ENCODE data around the gene JPH4. TPM values are rescaled to one million over a fixed set of nuclear protein-coding genes. Genes with fewer than 3 reads are reported as not detected.
"Not testable (repeated sequence)": the region's sequence is repeated elsewhere in the genome, so short reads cannot be mapped to it uniquely, and the experiment has no call there.

The JPH4 gene
- total RNA-seq, 2 donors from 2014 or later, result 0.21 to 0.84 TPM

DNA sequence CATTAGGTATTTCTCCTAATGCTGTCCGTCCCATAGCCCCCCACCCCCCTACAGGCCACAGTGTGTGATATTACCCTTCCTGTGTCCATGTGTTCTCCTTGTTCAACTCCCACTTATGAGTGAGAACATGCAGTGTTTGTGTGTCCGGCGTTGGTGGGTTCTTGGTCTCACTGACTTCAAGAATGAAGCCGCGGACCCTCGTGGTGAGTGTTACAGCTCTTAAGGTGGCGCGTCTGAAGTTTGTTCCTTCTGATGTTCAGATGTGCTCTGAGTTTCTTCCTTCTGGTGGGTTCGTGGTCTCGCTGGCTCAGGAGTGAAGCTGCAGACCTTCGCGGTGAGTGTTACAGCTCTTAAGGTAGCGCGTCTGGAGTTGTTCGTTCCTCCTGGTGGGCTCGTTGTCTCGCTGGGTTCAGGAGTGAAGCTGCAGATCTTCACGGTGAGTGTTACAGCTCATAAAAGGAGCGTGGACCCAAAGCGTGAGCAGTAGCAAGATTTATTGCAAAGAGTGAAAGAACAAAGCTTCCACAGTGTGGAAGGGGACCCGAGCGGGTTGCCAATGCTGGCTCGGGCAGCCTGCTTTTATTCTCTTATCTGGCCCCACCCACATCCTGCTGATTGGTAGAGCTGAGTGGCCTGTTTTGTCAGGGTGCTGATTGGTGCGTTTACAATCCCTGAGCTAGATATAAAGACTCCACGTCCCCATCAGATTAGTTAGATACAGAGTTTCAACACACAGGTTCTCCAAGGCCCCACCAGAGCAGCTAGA, 5.4 kb upstream of the JPH4 start:
- ATAC-seq; intact Hi-C loops (cut with DNase I, micrococcal nuclease); DNase-seq: not testable (repeated sequence)

DNA sequence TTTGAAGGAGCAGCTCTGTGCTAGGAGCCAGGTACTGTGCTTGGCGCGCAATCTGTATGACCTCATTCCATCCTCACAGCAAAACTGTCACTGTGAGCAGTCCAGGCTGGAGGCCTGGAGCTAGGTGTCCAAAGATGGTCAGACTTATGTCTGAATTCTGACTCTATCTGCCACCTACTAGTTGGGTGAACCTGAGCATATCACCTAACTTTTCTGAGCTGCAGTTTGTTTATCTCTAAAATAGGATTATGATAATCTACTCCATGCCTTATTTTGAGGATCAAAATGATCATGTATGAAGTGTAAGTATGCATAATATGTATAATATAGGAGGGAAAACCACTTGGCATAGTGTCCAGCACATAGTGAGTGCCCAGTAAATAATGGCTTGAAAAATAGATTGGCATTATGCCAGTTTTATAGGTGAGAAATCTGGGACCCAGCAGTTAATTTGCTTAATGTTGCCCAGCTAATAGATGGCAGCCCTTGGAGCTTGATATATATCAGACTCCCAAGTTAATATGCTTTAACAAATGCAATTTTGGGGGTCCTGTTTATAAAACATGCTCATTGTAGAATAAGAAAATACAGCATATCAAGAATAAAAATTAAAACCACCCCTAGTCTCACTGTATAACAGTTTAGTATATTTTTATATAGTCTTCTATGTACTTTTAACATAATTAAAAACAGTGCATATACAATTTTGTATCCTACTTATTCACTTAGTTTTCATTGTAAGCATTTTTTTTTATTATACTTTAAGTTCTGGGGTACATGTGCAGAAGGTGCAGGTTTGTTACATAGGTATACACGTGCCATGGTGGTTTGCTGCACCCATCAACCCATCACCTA, 4.5 kb upstream of the JPH4 start:
- no peak for ATAC-seq
- intact Hi-C loops (cut with DNase I, micrococcal nuclease), result no loop called here
- DNase-seq, result no peak

DNA sequence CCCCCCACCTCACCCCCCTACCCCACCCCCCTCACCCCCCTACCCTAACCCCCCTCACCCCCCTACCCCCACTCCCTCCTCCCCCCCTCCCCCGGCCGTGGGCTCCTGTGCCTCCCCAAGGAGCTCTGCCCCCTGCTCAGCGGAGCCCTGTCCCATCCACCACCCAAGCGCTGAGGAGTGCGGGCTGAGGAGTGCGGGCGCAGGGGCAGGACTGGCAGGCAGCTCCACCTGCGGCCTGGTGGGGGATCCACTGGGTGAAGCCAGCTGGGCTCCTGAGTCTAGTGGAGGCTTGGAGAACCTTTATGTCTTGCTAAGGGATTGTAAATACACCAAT, 2.3 kb upstream of the JPH4 start:
- no peak for DNase-seq
- intact Hi-C loops (cut with DNase I, micrococcal nuclease), result no loop called here
- no peak for ATAC-seq

DNA sequence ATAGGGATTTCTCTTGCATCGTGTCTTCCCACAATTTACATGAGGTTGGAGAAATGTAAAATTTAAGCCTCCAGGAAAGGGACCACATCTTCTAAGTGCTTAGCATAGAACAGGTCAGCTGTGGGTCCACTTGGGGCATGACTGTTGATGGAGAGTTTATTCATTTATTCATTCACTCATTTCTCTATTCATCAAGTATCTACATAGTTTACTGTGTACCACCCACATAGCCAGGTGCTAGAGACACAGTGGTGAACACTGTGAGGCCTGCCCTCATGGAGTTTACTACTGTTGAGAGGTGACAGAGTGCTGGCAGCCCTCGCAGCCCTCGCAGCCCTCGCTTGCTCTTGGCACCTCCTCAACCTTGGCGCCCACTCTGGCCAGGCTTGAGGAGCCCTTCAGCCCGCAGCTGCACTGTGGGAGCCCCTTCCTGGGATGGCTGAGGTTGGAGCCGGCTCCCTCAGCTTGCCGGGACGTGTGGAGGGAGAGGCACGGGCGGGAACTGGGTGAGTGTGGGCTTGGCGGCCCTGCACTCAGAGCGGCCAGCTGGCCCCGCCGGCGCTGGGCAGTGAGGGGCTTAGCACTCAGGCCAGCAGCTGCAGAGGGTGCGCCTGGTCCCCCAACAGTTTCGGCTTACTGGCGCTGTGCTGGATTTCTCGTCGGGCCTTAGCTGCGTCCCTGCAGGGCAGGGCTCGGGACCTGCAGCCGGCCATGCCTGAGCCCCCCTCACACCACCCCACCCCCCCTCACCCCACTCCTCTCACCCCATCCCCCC, 1.7 kb upstream of the JPH4 start:
- no peak for ATAC-seq
- no peak for DNase-seq
- intact Hi-C loops (cut with DNase I, micrococcal nuclease), result no loop called here

DNA sequence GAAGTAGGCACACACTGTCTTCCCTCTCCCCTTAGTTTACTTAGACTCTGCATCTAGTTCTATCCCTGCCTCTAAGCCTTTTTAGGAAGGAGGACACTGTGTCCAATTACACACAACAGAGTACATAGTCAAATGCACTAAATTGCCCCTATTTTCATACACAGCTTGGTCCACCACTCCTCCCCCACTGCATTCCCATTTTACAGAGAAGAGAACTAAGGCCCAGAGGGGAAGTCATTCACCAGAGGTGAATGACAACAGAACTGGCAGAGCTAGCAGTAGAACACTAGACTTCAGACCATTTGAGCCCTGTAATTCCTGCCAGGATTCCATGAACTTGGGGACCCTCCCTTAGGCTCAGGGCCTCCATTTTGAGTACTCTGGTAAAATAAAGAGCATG, 1.1 kb upstream of the JPH4 start:
- no peak for ATAC-seq
- DNase-seq, result no peak
- intact Hi-C loops (cut with DNase I, micrococcal nuclease), result no loop called here

DNA sequence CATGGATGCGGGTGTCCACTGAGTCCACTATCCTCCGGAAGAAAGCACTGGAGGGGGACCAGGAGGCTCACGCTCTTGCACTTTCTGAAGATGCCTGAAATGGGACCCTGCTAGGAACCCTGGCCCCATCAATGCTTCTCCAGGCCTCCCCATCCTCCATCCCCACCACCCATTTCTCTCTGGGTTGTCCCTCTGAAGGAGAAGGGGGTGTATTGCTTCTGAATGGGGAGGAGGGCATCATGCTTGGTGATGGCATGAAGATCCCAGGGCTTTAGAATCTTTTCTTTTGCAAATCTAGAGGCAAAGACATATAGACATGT, 681 bp upstream of the JPH4 start:
- intact Hi-C loops (cut with DNase I, micrococcal nuclease), result no loop called here
- ATAC-seq (no peak), DNase-seq (no peak)

DNA sequence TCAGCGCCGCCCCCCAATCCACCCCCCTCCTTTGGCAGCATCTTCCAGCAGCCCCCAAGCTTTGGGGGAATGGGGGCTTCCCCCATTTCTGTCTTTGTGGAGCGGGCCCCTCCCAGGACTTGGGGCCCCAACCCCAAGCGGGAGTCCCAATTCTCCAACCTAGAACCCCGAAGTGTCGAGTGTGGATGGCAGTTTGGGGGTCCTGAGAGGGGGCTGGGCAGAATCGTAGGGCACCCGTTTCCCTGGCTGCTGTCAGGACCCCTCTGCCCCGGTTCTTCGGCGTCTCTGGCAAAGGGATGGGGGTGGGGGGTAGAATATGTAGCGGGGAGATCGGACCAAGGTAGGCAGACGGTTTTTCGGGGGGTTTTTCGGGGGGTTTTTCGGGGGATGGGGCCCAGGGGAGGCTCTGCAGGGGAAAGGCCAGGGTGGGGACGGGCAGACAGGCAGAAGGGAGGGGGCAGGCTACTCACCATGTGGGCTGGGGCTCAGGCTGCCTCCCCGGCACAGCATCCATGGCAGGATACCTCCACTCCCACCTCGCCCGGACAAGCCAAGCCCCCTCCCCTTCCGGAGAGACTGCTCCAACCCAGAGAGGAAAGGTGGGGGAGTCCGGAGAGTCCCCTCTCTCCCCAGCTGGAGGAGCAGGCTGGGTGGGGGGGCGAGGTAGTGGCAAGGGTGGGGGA, 739 bp downstream of the JPH4 start:
- DNase-seq, result no peak
- intact Hi-C loops (cut with DNase I, micrococcal nuclease), result no loop called here
- ATAC-seq, result no peak

DNA sequence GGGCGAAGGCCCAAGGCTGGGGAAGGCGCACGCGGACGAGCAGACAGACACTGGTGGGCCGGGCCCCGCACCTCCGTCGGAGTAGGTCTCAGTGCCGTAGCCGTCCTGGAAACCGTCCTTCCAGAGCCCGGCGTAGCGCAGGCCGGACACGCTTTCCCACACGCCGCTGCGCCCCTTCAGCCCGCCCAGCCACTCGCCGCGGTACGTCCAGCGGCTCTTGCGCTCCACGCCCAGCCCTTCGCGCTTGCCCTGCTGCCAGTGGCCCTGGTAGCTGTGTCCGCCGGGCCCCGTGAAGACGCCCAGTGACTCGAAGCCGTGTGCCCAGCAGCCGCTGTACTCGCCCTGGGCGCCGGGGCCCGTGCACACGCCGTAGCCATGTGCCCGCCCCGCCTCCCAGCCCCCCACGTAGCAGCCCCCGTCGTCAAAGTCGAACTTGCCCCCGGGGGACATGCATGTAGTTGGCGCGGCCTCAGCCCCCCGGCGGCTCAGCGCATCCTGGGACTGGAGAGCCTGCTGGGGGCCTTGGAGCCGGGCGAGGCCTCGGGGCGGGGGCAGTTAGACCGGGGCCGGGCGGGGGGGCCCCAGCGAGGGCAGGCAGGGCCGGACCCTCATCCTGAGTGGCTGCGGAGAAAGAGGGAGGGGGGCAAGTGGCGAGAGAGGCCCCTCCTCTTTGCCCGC, 1.4 kb downstream of the JPH4 start:
- ATAC-seq (peak; percentile 53), DNase-seq (no peak)
- intact Hi-C loops (cut with DNase I, micrococcal nuclease), result no loop called here

DNA sequence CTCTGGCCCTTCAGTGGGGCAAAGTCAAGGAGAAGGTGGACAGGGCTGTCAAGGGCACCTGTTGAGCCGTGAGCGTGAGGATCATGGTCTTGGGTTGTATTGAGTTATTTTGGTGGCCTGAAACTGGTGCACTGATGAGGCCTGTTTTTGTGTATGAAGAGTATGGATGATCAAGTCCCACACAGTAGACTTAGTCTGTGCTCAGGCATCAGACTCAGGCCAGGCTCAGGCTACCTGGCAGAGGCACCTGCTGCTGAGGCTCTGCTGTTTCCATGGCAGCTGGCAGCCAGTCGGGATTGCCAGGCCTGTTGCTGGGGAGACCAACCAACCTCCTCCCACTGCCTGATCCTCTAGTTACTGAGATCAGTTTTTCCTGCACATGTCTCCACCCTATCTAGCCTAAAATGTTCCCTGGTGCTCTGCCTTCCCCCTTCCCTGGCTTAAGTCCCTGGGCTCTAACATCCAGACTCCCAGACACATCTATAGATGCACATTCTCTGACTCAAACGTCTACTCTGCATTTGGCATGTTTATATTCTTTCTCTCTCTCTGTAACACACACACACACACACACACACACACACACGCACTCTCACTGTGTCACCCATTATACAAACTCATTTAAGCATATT, 5.1 kb downstream of the JPH4 start:
- intact Hi-C loops (cut with DNase I, micrococcal nuclease), result no loop called here
- ATAC-seq, result no peak
- DNase-seq, result no peak

DNA sequence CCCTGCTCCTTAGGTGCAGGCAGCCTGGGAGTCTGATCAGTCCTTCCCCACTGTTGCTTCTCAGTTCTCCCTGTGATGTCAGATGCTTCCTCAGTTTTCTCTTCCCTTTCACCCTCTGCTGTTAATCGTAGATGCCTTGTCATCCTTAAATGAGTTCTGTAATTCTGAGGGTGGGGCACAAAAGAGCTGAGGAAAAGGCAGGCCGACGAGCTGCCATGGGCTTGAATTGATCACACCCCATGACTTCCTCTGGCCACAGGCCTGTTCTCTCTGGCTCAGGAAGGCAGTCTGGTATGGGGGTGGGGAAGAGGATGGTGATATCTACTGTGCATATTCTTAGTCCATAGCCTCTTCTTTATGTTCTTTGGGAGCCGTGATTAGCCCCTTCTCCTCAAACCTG, 5.8 kb downstream of the JPH4 start:
- DNase-seq (no peak), ATAC-seq (no peak)
- intact Hi-C loops (cut with DNase I, micrococcal nuclease), result no loop called here

DNA sequence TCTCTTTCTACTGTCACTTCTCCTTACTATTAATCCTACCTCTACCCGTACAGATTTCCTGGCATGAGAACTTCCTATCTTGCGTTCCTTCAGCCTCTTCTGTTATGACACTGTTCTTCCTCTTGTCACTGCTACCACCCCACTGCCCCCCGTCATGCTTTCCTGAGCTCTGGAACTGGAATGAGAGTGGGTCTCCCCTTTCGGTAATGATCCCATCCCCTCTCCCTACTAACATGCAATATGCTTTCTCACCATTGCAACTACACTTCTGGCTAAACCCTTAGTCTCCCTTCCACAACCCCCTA, 6.1 kb downstream of the JPH4 start:
- ATAC-seq, result no peak
- no peak for DNase-seq
- intact Hi-C loops (cut with DNase I, micrococcal nuclease), result no loop called here

DNA sequence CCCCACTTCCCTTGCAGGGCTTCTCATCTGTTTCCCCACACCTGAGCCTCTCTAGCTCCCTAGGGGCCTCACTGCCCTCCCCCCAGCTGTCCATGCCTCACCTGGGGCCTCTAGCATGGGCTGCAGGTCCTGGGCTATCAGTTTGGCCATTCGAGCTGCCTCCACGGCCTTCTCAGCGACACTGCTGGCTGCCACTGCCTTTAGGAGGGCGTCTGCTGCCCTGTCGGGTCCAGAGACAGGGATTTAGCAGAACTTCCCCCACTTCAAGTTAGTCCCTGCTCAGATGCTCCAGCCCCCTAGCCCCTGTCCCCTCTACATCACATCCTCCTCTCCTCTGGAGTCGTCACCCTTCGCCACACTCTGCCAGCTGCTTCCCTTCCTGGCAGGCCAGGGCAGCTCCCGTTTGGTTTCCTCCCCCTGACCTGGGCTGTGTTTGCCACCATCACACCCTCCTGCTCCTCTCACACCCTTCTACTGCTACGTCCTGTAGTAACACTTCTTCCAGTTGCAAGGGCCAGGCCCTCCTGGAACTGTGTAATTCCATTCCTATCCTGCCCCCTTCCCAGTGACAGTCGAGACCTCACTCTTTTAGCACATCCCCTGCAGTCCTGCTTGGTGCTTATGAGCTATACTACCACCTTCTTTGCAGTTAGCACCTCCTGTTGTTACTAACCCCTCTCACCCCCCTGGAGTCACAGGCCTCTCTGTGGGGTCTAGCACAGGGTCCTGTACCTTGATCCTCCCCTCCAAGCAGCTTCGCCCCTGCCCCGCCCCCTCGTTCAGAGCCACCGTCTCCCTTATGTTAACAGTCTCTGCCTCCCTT, 6.7 kb downstream of the JPH4 start:
- intact Hi-C loops (cut with DNase I, micrococcal nuclease), result no loop called here
- ATAC-seq, result no peak
- DNase-seq, result no peak

DNA sequence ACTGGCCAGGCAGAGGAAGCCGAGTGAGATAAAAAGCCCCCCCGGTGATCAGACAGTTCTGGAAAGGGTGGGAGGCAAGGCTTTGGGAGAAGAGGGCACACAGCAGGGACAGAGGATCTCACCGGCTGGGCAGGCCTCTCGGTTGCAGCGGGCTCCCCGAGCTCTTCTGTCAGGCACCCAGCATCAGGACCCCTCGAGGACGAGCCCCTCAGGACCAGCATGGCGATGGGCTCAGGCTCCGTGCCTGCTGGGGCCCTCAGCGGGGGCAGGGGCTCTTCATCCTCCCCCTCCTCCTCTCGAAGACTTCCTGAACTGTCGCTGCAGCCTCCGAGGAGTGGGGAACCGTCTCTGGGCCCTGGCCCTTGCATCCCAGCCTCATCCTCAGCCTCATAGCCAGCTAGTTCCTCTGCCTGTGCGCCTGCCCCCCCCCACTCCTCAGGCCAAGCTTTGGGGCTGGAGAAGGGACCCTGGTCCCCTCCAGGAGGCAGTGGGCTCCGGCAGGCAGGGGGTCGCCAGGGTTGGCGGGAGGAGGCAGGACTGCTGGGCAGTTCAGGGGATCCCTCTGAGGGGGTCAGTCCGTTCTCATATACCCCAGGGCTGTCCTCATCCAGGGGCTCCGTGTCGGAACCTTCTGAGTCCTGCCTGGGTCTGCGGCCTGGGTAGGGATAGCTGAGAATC, 7.6 kb downstream of the JPH4 start:
- intact Hi-C loops (cut with DNase I, micrococcal nuclease), result no loop called here
- DNase-seq (no peak), ATAC-seq (no peak)

DNA sequence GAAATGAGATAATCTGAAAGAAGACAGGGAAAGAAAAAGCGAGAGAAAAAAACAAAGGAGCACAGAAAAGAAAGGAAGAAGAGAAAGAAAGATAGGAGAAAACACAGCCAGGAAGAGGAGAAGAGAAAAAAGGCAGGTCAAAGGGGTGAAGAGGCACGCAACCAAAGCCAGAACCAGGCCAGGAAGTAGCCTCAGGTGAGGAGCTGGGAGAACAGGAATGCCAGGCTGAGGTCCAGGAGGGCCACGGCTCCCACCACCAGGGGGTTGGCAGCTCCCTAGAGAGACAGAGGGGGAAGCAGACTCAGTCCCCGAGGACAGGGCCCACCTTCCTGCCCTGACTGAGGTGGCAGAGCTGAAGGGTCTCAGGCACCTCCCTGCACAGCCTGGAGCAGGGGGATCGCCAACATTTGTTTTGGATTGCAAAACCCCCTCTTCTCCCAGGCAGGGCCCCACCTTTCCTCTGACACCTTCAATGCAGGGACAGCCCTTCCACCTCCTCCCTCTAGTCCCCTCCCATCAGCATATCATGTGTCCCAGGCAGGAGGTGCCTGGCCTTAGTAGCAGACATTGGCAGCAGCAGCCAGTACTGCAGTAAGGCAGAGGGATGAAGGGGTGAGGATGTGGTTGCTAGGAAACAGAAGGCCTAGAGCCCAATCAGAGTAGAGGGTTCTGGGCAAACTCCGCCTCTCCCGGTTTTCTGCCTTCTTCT, 9.0 kb downstream of the JPH4 start:
- no peak for ATAC-seq
- DNase-seq, result no peak
- intact Hi-C loops (cut with DNase I, micrococcal nuclease), result no loop called here

DNA sequence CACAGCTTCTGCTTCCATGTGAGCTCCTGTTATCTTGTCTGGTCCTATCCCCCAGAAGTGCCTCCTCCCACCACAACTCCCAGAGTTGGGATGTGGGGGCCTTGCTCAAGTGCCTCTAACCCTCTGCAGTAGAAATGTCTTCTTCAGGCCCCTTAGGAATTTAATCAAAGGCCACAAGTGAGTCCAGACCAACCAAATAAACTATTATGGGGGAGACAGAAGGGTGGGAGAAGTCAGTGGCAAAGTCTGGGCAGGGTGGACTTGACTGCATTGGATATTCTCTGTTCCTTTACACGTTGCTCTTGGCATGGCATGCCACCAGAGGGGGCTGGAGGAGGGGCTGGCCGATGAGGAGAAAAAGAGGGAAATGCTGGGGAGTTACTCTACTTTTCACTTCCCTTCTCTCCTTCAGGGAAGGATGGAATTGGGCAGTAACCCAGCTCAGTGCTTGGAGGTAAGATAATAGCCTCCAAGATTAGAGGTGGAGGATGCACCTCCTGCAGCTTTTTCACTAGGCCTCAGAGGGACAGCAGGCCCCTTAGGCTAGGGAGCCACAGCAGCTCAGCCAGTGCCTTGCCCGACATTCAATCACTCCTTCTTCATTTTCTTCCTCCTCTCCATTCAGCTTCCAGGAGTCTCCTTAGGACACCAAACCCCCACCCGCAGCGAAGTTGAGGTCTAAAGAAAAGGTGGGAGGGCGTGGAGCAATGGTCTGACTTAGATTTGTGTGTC, 9.8 kb downstream of the JPH4 start:
- intact Hi-C loops (cut with DNase I, micrococcal nuclease), result no loop called here
- no peak for DNase-seq
- no peak for ATAC-seq

DNA sequence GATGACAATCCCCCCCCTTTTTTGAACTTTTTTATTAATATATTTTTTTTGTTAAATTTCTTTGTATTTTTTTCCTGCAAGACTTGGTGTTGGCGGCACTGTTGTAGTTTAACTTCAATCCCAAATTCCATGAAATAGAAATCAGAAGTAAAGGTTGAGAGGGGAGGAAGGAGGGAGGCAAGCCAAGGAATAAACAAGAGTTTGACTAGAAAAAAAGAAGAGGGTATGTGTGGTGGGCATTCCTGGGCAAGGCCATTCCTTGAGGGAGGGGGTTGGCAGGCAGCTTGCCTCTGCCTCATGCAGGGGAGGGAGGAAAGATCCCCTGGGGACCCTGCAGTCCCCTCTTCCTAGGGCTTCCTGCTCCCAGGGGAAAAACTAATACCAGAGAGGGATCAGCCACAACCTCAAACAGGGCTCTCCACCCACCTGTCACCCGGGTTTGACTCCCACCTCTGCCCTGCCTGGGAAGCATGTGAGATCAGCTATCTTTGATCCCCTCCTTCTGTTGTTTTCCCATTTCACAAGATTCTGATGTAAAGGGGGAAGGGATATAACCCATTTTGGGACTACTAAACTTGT, 10.5 kb downstream of the JPH4 start:
- no peak for DNase-seq
- ATAC-seq, result no peak
- intact Hi-C loops (cut with DNase I, micrococcal nuclease), result no loop called here

Measured in left colon (tissue), 2 donors.